ENCODE results near the gene SOX12. TPM values are rescaled to one million over a fixed set of nuclear protein-coding genes. Genes with fewer than 3 reads are reported as not detected.

Gene SOX12
- total RNA-seq, 1 experiment from 2014 or later: 40.4 TPM

DNA sequence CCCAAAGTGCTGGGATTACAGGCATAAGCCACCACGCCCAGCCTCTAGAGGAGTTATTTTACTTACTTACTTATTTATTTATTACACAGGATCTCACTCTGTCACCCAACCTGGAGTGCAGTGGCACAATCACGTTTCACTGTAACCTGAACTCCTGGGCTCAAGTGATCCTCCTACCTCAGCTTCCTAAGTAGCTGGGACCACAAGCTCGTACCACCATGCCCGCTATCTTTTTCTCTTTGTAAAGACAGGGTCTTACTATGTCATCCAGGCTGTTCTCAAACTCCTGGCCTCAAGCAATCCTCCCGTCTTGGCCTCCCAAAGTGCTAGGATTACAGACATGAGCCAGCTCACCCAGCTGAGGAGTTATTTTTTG, 53.6 kb downstream of the SOX12 start:
- H3K27ac ChIP-seq (ENCODE audit: low read depth, low read length): peak overlapping the region; percentile 24
- DNase-seq (ENCODE audit: low read depth, low spot score) (no peak), ATAC-seq (no peak)
- intact Hi-C loops (cut with micrococcal nuclease): no loop called here
- ChIA-PET RAD21 (ENCODE audit: low non-redundant PET in 1 of 2, low total read pairs in 2 of 2, uncharacterized antibody in 2 of 2, unreplicated experiment in 2 of 2) (no interaction called here), CTCF (interaction anchor here (1.5 kb wide), 1 partner anchor 16 kb away, joined by 11 read pairs; no protein-coding TSS in a partner anchor), POLR2A (interaction anchor here (19.7 to 29.0 kb wide), 2 partner anchors 15 to 20 kb away, joined by 639 to 779 read pairs; partner anchors contain the start of gene RBCK1)
- H3K9ac ChIP-seq (ENCODE audit: low read length): no peak overlapping the region
- H3K27me3 ChIP-seq (ENCODE audit: insufficient read depth, low read length): no peaks in the 10 kb centered on the region
- no peak overlapping the region for H3K4me3 ChIP-seq (replicated peaks in 1 of 2; ENCODE audit: low read depth in 1 of 2, low read length in 2 of 2)
- no peaks in the 10 kb centered on the region for H3K36me3 ChIP-seq (ENCODE audit: control insufficient read depth in 1 of 2, insufficient read depth in 2 of 2, low read length in 2 of 2)
- no peak overlapping the region for H2AFZ ChIP-seq (ENCODE audit: low read depth, low read length, poor library complexity, severe bottlenecking)
- H3K9me2 ChIP-seq (ENCODE audit: insufficient read depth): no peaks in the 10 kb centered on the region
- H3K9me3 ChIP-seq (ENCODE audit: control insufficient read depth in 1 of 2, insufficient read depth in 1 of 2, low read depth in 1 of 2, low read length in 2 of 2): no peaks in the 10 kb centered on the region
- H4K20me1 ChIP-seq (ENCODE audit: insufficient read depth): no peaks in the 10 kb centered on the region
- TF ChIP-seq MAX (IDR thresholded peaks at IDR 0.05): no peak
- no peak for TF ChIP-seq POLR2AphosphoS5 (IDR thresholded peaks at IDR 0.05; ENCODE audit: low read depth, low read length)
- TF ChIP-seq EZH2 (IDR thresholded peaks at IDR 0.05): no peak
- no peak for TF ChIP-seq EZH2phosphoT487 (IDR thresholded peaks at IDR 0.05; ENCODE audit: borderline replicate concordance)
- TF ChIP-seq CBX3 (IDR thresholded peaks at IDR 0.05; ENCODE audit: low read depth): no peak
- TF ChIP-seq, protein P1, sequence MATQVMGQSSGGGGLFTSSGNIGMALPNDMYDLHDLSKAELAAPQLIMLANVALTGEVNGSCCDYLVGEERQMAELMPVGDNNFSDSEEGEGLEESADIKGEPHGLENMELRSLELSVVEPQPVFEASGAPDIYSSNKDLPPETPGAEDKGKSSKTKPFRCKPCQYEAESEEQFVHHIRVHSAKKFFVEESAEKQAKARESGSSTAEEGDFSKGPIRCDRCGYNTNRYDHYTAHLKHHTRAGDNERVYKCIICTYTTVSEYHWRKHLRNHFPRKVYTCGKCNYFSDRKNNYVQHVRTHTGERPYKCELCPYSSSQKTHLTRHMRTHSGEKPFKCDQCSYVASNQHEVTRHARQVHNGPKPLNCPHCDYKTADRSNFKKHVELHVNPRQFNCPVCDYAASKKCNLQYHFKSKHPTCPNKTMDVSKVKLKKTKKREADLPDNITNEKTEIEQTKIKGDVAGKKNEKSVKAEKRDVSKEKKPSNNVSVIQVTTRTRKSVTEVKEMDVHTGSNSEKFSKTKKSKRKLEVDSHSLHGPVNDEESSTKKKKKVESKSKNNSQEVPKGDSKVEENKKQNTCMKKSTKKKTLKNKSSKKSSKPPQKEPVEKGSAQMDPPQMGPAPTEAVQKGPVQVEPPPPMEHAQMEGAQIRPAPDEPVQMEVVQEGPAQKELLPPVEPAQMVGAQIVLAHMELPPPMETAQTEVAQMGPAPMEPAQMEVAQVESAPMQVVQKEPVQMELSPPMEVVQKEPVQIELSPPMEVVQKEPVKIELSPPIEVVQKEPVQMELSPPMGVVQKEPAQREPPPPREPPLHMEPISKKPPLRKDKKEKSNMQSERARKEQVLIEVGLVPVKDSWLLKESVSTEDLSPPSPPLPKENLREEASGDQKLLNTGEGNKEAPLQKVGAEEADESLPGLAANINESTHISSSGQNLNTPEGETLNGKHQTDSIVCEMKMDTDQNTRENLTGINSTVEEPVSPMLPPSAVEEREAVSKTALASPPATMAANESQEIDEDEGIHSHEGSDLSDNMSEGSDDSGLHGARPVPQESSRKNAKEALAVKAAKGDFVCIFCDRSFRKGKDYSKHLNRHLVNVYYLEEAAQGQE (IDR thresholded peaks at IDR 0.05; ENCODE audit: low read depth): no peak
- TF ChIP-seq SRF (IDR thresholded peaks at IDR 0.05; ENCODE audit: low read depth): no peak
- TF ChIP-seq POLR2A (IDR thresholded peaks at IDR 0.05; ENCODE audit: borderline replicate concordance, extremely low read depth, insufficient read depth, insufficient read length): no peak
- no peak for TF ChIP-seq EGR1 (IDR thresholded peaks at IDR 0.05; ENCODE audit: low read depth)
- TF ChIP-seq TCF7L2 (IDR thresholded peaks at IDR 0.05; ENCODE audit: borderline replicate concordance, extremely low read depth, insufficient read depth, insufficient read length): no peak
- no peak for TF ChIP-seq RAD21 (IDR thresholded peaks at IDR 0.05; ENCODE audit: low read depth)
- TF ChIP-seq ZFX (IDR thresholded peaks at IDR 0.05): no peak
- no peak for TF ChIP-seq ZNF274 (IDR thresholded peaks at IDR 0.05; ENCODE audit: low read depth, low read length)
- no peak for TF ChIP-seq CEBPB (IDR thresholded peaks at IDR 0.05; ENCODE audit: low read depth)
- TF ChIP-seq FOSL1 (IDR thresholded peaks at IDR 0.05; ENCODE audit: low read depth): no peak
- TF ChIP-seq, protein P2, sequence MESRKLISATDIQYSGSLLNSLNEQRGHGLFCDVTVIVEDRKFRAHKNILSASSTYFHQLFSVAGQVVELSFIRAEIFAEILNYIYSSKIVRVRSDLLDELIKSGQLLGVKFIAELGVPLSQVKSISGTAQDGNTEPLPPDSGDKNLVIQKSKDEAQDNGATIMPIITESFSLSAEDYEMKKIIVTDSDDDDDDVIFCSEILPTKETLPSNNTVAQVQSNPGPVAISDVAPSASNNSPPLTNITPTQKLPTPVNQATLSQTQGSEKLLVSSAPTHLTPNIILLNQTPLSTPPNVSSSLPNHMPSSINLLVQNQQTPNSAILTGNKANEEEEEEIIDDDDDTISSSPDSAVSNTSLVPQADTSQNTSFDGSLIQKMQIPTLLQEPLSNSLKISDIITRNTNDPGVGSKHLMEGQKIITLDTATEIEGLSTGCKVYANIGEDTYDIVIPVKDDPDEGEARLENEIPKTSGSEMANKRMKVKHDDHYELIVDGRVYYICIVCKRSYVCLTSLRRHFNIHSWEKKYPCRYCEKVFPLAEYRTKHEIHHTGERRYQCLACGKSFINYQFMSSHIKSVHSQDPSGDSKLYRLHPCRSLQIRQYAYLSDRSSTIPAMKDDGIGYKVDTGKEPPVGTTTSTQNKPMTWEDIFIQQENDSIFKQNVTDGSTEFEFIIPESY (IDR thresholded peaks at IDR 0.05; ENCODE audit: extremely low read depth, insufficient replicate concordance, low read length): no peak
- TF ChIP-seq ELF1 (IDR thresholded peaks at IDR 0.05; ENCODE audit: borderline replicate concordance, low read depth): no peak
- no peak for TF ChIP-seq SP1 (IDR thresholded peaks at IDR 0.05; ENCODE audit: low read depth)
- H3K4me1 ChIP-seq (ENCODE audit: control insufficient read depth in 1 of 2, insufficient read depth in 2 of 2, low read length in 2 of 2): peaks cover 35 to 41% of the 10 kb centered on the region in 2 experiments
- no TSS peak for BruUV-seq (replicated peaks)
- H3K79me2 ChIP-seq (ENCODE audit: insufficient read depth, low read length): peaks cover 25% of the 10 kb centered on the region
- H3K4me2 ChIP-seq (ENCODE audit: low read length): no peak overlapping the region

Data from HCT116 (cell line).